HEK293 (cell line): Measurements from ENCODE around the gene DISC1.

Experiments
- CTCF ChIA-PET: fragments of 350-600 bp; formaldehyde crosslinking; extraction: SDS; loops from one replicate; lab custom pipeline; 2021; ENCODE audit warnings: antibody characterized with exemption; lab: Yijun Ruan, JAX
- POLR2A ChIA-PET: fragments of 300-600 bp; formaldehyde crosslinking; extraction: SDS; loops from one replicate; lab custom pipeline; 2020; ENCODE audit warnings: antibody characterized with exemption, inconsistent platforms; lab: Yijun Ruan, JAX
- H3K27ac ChIP-seq: fragments of 200-500 bp; sonication (Bioruptor generic); 2 replicates; pipeline ENCODE4 v1.5.1; 2014; ENCODE audit warnings: low read depth, low read length, control low read depth, inconsistent platforms; ENCODE audit errors: extremely low read depth
- H3K36me3 ChIP-seq, 2 experiments: fragments of 200-500 bp in 1 of 2; sonication (Bioruptor generic) in 1 of 2; 1 replicate in 1 of 2; 2 replicates in 1 of 2; pipeline ENCODE4 v1.5.1; 2014 to 2017; ENCODE audit warnings: inconsistent platforms in 2 of 2, low read length in 2 of 2; ENCODE audit not compliant: control insufficient read depth in 2 of 2, insufficient read depth in 1 of 2
- H3K4me1 ChIP-seq: fragments of 200-500 bp; sonication (Bioruptor generic); 2 replicates; pipeline ENCODE4 v1.5.1; 2014; ENCODE audit warnings: mild to moderate bottlenecking, low read length, inconsistent platforms; ENCODE audit not compliant: control insufficient read depth, insufficient read depth
- H3K4me3 ChIP-seq: 2 replicates; pipeline ENCODE4 v1.5.1; 2011; ENCODE audit warnings: low read depth, mild to moderate bottlenecking, control low read depth, low read length, moderate library complexity
- H3K9me3 ChIP-seq: fragments of 200-500 bp; sonication (Bioruptor generic); 2 replicates; pipeline ENCODE4 v1.5.1; 2014; ENCODE audit warnings: low read depth, low read length, inconsistent platforms; ENCODE audit not compliant: control insufficient read depth, insufficient read depth
- BCL6B ChIP-seq: fragments of 450-650 bp; formaldehyde crosslinking; IDR thresholded peaks from 2 replicates; pipeline ENCODE4 v1.5.1; 2017; ENCODE audit warnings: missing biosample characterization, missing genetic modification characterization
- ZFHX2 ChIP-seq: fragments of 450-650 bp; formaldehyde crosslinking; conservative IDR thresholded peaks from 2 replicates; pipeline ENCODE4 v1.5.1; 2016; ENCODE audit warnings: missing biosample characterization, missing genetic modification characterization
- ZNF140 ChIP-seq: fragments of 450-650 bp; formaldehyde crosslinking; IDR thresholded peaks from 2 replicates; pipeline ENCODE4 v1.5.1; 2016; ENCODE audit warnings: missing biosample characterization, missing genetic modification characterization
- ZNF174 ChIP-seq: fragments of 450-650 bp; formaldehyde crosslinking; IDR thresholded peaks from 2 replicates; pipeline ENCODE4 v1.5.0; 2017; ENCODE audit warnings: missing biosample characterization, mild to moderate bottlenecking, missing genetic modification characterization
- ZNF184 ChIP-seq: fragments of 450-650 bp; IDR thresholded peaks from 2 replicates; pipeline ENCODE4 v1.5.1; 2018; ENCODE audit warnings: missing biosample characterization, mild to moderate bottlenecking, missing genetic modification characterization
- ZNF19 ChIP-seq: fragments of 450-650 bp; formaldehyde crosslinking; IDR thresholded peaks from 2 replicates; pipeline ENCODE4; 2016; ENCODE audit warnings: missing biosample characterization, missing genetic modification characterization, low read depth
- ZNF221 ChIP-seq: fragments of 450-650 bp; formaldehyde crosslinking; IDR thresholded peaks from 2 replicates; pipeline ENCODE4 v1.5.1; 2017; ENCODE audit warnings: missing biosample characterization, missing genetic modification characterization, borderline replicate concordance
- ZNF248 ChIP-seq: fragments of 450-650 bp; formaldehyde crosslinking; IDR thresholded peaks from 2 replicates; pipeline ENCODE4 v1.5.1; 2017; ENCODE audit warnings: missing biosample characterization, missing genetic modification characterization
- ZNF26 ChIP-seq: fragments of 450-650 bp; formaldehyde crosslinking; IDR thresholded peaks from 2 replicates; pipeline ENCODE4 v1.5.1; 2016; ENCODE audit warnings: missing biosample characterization, missing genetic modification characterization
- ZNF37A ChIP-seq: fragments of 450-650 bp; IDR thresholded peaks from 2 replicates; pipeline ENCODE4 v1.5.1; 2018; ENCODE audit warnings: missing biosample characterization, missing genetic modification characterization
- ZNF560 ChIP-seq: fragments of 450-650 bp; formaldehyde crosslinking; IDR thresholded peaks from 2 replicates; pipeline ENCODE4 v1.5.1; 2017; ENCODE audit warnings: missing biosample characterization, missing genetic modification characterization, borderline replicate concordance
- ZNF561 ChIP-seq: fragments of 450-650 bp; IDR thresholded peaks from 2 replicates; pipeline ENCODE4 v1.5.1; 2018; ENCODE audit warnings: missing biosample characterization, missing genetic modification characterization, borderline replicate concordance
- ZNF585B ChIP-seq: fragments of 450-650 bp; formaldehyde crosslinking; IDR thresholded peaks from 2 replicates; pipeline ENCODE4 v1.5.1; 2016; ENCODE audit warnings: missing biosample characterization, missing genetic modification characterization
- ZNF600 ChIP-seq: fragments of 450-650 bp; formaldehyde crosslinking; IDR thresholded peaks from 2 replicates; pipeline ENCODE4 v1.5.1; 2016; ENCODE audit warnings: missing biosample characterization, missing genetic modification characterization
- ZNF654 ChIP-seq: fragments of 450-650 bp; formaldehyde crosslinking; IDR thresholded peaks from 2 replicates; pipeline ENCODE4 v1.5.1; 2016; ENCODE audit warnings: low read depth, missing biosample characterization, missing genetic modification characterization
- ZNF660 ChIP-seq: fragments of 450-650 bp; IDR thresholded peaks from 2 replicates; pipeline ENCODE4 v1.5.1; 2018; ENCODE audit warnings: missing biosample characterization, mild to moderate bottlenecking, missing genetic modification characterization
- ZNF670 ChIP-seq: fragments of 450-650 bp; formaldehyde crosslinking; IDR thresholded peaks from 2 replicates; pipeline ENCODE4 v1.5.1; 2016; ENCODE audit warnings: missing biosample characterization, missing genetic modification characterization, low read depth
- ZNF707 ChIP-seq: fragments of 450-650 bp; formaldehyde crosslinking; IDR thresholded peaks from 2 replicates; pipeline ENCODE4 v1.5.1; 2016; ENCODE audit warnings: missing biosample characterization, missing genetic modification characterization
- ZNF777 ChIP-seq: fragments of 450-650 bp; formaldehyde crosslinking; IDR thresholded peaks from 2 replicates; pipeline ENCODE4 v1.5.1; 2017; ENCODE audit warnings: missing biosample characterization, missing genetic modification characterization, borderline replicate concordance
- ZNF843 ChIP-seq: fragments of 450-650 bp; formaldehyde crosslinking; IDR thresholded peaks from 2 replicates; pipeline ENCODE4 v1.5.1; 2016; ENCODE audit warnings: missing biosample characterization, missing genetic modification characterization
- ZSCAN16 ChIP-seq: fragments of 450-650 bp; formaldehyde crosslinking; IDR thresholded peaks from 2 replicates; pipeline ENCODE4 v1.5.1; 2016; ENCODE audit warnings: missing biosample characterization, missing genetic modification characterization
- TF ChIP-seq, protein P1 (sequence below): fragments of 450-650 bp; IDR thresholded peaks from 2 replicates; pipeline ENCODE4 v1.5.1; 2018; ENCODE audit warnings: missing biosample characterization, missing genetic modification characterization
- TF ChIP-seq, protein P2 (sequence below): fragments of 450-650 bp; formaldehyde crosslinking; IDR thresholded peaks from 2 replicates; pipeline ENCODE4 v1.5.1; 2016; ENCODE audit warnings: missing biosample characterization, missing genetic modification characterization
- TF ChIP-seq, protein P3 (sequence below): fragments of 450-650 bp; formaldehyde crosslinking; IDR thresholded peaks from 2 replicates; pipeline ENCODE4 v1.5.1; 2016; ENCODE audit warnings: missing biosample characterization, missing genetic modification characterization
- TF ChIP-seq, protein P4 (sequence below): fragments of 450-650 bp; formaldehyde crosslinking; IDR thresholded peaks from 2 replicates; pipeline ENCODE4 v1.5.1; 2016; ENCODE audit warnings: missing biosample characterization, missing genetic modification characterization

Gene DISC1

DNA sequence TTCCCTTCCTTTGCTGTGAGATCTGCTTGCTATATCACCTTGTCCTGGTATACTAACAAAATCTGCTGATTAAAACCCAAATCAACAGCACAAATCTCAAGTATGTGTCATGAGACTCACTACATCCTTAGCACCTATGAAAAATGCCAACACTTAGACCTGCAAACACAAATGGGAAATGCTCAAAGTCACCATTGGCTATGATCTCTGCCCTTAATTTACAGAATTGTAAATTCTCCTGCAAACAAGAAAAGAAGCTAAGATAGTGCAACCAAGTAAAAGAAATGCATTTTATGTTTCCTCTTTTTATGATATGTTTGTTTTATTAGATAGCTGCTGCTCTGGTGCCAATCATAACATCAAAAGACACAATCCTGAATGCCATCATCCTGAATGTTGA is 80.8 kb downstream of the DISC1 start:
- ChIA-PET POLR2A (no interaction called here), CTCF (no interaction called here)
- no peak overlapping the region for H3K4me3 ChIP-seq
- no peak for TF ChIP-seq ZNF560 (tag by site-specific recombination)
- no peak for TF ChIP-seq BCL6B (tag by site-specific recombination)
- no peak for TF ChIP-seq ZFHX2 (tag by site-specific recombination)
- no peak for TF ChIP-seq ZNF221
- TF ChIP-seq ZNF174: no peak
- TF ChIP-seq, protein P1, sequence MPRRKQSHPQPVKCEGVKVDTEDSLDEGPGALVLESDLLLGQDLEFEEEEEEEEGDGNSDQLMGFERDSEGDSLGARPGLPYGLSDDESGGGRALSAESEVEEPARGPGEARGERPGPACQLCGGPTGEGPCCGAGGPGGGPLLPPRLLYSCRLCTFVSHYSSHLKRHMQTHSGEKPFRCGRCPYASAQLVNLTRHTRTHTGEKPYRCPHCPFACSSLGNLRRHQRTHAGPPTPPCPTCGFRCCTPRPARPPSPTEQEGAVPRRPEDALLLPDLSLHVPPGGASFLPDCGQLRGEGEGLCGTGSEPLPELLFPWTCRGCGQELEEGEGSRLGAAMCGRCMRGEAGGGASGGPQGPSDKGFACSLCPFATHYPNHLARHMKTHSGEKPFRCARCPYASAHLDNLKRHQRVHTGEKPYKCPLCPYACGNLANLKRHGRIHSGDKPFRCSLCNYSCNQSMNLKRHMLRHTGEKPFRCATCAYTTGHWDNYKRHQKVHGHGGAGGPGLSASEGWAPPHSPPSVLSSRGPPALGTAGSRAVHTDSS: no peak
- no peaks in the 10 kb centered on the region for H3K9me3 ChIP-seq
- no peaks in the 10 kb centered on the region for H3K36me3 ChIP-seq
- H3K27ac ChIP-seq: no peak overlapping the region
- H3K4me1 ChIP-seq: peaks cover 10% of the 10 kb centered on the region; the same call in 1 of the 2 replicates

GRCh38 chr1:231708394-231708793 is 81.8 kb downstream of the DISC1 start:
- H3K27ac ChIP-seq: no peak overlapping the region
- H3K4me1 ChIP-seq: peaks cover 10% of the 10 kb centered on the region; the same call in 1 of the 2 replicates
- ChIA-PET CTCF (interaction anchor here (0.6 to 1.7 kb wide), 3 partner anchors 11 to 107 kb away, joined by 3 to 5 read pairs (median 4); no protein-coding TSS in a partner anchor), POLR2A (no interaction called here)
- H3K4me3 ChIP-seq: no peak overlapping the region
- H3K36me3 ChIP-seq: no peaks in the 10 kb centered on the region
- no peaks in the 10 kb centered on the region for H3K9me3 ChIP-seq
- TF ChIP-seq ZNF561 (no peak), ZNF843 (tag by site-specific recombination) (no peak), ZNF19 (no peak), ZNF654 (no peak), ZSCAN16 (no peak), ZNF585B (tag by site-specific recombination) (no peak), ZNF707 (tag by site-specific recombination) (no peak), ZNF670 (tag by site-specific recombination) (no peak), ZNF777 (no peak), ZNF184 (no peak), ZNF26 (tag by site-specific recombination) (no peak), ZNF140 (no peak), ZNF248 (no peak), ZNF37A (no peak), ZNF660 (tag by site-specific recombination) (no peak), ZNF600 (tag by site-specific recombination) (no peak)
- TF ChIP-seq, protein P2, sequence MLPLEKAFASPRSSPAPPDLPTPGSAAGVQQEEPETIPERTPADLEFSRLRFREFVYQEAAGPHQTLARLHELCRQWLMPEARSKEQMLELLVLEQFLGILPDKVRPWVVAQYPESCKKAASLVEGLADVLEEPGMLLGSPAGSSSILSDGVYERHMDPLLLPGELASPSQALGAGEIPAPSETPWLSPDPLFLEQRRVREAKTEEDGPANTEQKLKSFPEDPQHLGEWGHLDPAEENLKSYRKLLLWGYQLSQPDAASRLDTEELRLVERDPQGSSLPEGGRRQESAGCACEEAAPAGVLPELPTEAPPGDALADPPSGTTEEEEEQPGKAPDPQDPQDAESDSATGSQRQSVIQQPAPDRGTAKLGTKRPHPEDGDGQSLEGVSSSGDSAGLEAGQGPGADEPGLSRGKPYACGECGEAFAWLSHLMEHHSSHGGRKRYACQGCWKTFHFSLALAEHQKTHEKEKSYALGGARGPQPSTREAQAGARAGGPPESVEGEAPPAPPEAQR: no peak
- TF ChIP-seq, protein P3, sequence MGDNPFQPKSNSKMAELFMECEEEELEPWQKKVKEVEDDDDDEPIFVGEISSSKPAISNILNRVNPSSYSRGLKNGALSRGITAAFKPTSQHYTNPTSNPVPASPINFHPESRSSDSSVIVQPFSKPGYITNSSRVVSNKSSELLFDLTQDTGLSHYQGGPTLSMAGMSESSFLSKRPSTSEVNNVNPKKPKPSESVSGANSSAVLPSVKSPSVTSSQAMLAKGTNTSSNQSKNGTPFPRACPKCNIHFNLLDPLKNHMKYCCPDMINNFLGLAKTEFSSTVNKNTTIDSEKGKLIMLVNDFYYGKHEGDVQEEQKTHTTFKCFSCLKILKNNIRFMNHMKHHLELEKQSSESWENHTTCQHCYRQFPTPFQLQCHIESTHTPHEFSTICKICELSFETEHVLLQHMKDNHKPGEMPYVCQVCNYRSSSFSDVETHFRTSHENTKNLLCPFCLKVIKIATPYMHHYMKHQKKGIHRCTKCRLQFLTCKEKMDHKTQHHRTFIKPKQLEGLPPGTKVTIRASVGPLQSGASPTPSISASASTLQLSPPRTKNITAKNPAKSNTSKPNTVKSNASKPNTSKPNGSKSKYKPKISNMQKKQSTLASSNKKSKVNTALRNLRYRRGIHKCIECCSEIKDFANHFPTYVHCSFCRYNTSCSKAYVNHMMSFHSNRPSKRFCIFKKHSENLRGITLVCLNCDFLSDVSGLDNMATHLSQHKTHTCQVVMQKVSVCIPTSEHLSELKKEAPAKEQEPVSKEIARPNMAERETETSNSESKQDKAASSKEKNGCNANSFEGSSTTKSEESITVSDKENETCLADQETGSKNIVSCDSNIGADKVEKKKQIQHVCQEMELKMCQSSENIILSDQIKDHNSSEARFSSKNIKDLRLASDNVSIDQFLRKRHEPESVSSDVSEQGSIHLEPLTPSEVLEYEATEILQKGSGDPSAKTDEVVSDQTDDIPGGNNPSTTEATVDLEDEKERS (tag by site-specific recombination): no peak
- TF ChIP-seq, protein P4, sequence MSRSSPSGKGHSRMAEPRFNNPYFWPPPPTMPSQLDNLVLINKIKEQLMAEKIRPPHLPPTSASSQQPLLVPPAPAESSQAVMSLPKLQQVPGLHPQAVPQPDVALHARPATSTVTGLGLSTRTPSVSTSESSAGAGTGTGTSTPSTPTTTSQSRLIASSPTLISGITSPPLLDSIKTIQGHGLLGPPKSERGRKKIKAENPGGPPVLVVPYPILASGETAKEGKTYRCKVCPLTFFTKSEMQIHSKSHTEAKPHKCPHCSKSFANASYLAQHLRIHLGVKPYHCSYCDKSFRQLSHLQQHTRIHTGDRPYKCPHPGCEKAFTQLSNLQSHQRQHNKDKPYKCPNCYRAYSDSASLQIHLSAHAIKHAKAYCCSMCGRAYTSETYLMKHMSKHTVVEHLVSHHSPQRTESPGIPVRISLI: no peak
